ENCODE data around the gene RREB1.

- TF ChIP-seq CTCF (conservative IDR thresholded peaks at IDR 0.05; ENCODE audit: low read depth, low read length) (no peak), EZH2 (IDR thresholded peaks at IDR 0.05; ENCODE audit: borderline replicate concordance, low read depth, low read length, poor library complexity, severe bottlenecking) (no peak)
These were observed 37.8 kb downstream of the RREB1 start for GRCh38 chr6:7145585-7145884.
